ENCODE data around the gene GARRE1. TPM values are rescaled to one million over a fixed set of nuclear protein-coding genes. Genes with fewer than 3 reads are reported as not detected.

GARRE1 gene
- total and polyA plus RNA-seq, 2 experiments from 2014 or later, result 16.0 to 20.0 TPM

DNA sequence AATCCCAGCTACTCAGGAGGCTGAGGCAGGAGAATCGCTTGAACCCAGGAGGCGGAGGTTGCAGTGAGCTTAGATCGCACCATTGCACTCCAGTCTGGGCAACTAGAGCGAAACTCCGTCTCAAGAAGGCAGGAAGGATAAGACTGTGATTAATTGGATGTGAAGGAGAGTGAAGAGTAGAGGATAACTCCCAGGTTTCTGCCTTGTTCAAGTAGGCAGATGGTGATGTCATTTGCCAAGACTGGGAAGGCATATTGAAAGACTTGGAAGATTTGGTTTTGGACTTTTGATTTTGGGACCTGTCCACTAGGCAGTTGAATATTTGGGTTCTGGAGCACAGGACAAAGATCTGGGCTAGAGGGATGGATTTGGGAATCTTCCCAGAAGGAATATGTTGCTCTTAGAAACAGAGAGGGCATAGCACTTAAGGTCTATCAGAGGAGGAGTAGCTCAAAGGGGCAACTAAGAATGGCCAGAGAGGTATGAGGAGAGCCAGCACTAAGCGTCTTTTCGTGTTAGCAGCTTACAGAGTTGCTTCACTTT lies 20.0 kb downstream of the GARRE1 start:
- Histone ChIP-seq H2AFZ (no peak overlapping the region), H3K4me3 (no peak overlapping the region), H3K4me1 (ENCODE audit: insufficient read depth) (peaks cover 9% of the 10 kb centered on the region; the same call in 1 of the 2 replicates), H3K4me2 (no peak overlapping the region), H3F3A (replicated peaks; ENCODE audit: low read depth) (no peaks in the 10 kb centered on the region), H3K27me3 (ENCODE audit: insufficient read depth) (no peaks in the 10 kb centered on the region), H3K27ac (ENCODE audit: low read depth) (0 out of 2 replicates have a peak overlapping the region, but pooled peaks have one; percentile 0), H4K20me1 (replicated peaks; ENCODE audit: insufficient read depth) (0 out of 2 replicates have a peak, but pooled peaks cover 5% of the 10 kb centered on the region), H3K9me2 (ENCODE audit: insufficient read depth) (no peaks in the 10 kb centered on the region), H3K36me3 (ENCODE audit: insufficient read depth) (no peaks in the 10 kb centered on the region), H3K79me2 (replicated peaks; ENCODE audit: insufficient read depth) (peaks cover 33% of the 10 kb centered on the region; the same call in 1 of the 2 replicates)
- no peaks in the 10 kb centered on the region for H3K9me3 Mint-ChIP-seq
- no peak overlapping the region for H3K4me3 Mint-ChIP-seq
- no peaks in the 10 kb centered on the region for H3K36me3 Mint-ChIP-seq (ENCODE audit: low read depth)
- no peak for ATAC-seq
- TF ChIP-seq EZH2phosphoT487 (IDR thresholded peaks at IDR 0.05; ENCODE audit: unreplicated experiment) (no peak), JUNB (IDR thresholded peaks at IDR 0.05; ENCODE audit: unreplicated experiment) (no peak), STAT1 (IDR thresholded peaks at IDR 0.05; ENCODE audit: unreplicated experiment) (no peak), NANOG (IDR thresholded peaks at IDR 0.05; ENCODE audit: borderline replicate concordance) (no peak), EZH2 (IDR thresholded peaks at IDR 0.05; ENCODE audit: low read depth, unreplicated experiment) (no peak), ETS1 (IDR thresholded peaks at IDR 0.05) (no peak), ZNF114 (CRISPR knock-in tag; IDR thresholded peaks at IDR 0.05) (no peak), CREB1 (CRISPR knock-in tag; IDR thresholded peaks at IDR 0.05; ENCODE audit: low read depth) (no peak), ZNF331 (CRISPR knock-in tag; IDR thresholded peaks at IDR 0.05; ENCODE audit: low read depth) (no peak)
- TF ChIP-seq, protein P1, sequence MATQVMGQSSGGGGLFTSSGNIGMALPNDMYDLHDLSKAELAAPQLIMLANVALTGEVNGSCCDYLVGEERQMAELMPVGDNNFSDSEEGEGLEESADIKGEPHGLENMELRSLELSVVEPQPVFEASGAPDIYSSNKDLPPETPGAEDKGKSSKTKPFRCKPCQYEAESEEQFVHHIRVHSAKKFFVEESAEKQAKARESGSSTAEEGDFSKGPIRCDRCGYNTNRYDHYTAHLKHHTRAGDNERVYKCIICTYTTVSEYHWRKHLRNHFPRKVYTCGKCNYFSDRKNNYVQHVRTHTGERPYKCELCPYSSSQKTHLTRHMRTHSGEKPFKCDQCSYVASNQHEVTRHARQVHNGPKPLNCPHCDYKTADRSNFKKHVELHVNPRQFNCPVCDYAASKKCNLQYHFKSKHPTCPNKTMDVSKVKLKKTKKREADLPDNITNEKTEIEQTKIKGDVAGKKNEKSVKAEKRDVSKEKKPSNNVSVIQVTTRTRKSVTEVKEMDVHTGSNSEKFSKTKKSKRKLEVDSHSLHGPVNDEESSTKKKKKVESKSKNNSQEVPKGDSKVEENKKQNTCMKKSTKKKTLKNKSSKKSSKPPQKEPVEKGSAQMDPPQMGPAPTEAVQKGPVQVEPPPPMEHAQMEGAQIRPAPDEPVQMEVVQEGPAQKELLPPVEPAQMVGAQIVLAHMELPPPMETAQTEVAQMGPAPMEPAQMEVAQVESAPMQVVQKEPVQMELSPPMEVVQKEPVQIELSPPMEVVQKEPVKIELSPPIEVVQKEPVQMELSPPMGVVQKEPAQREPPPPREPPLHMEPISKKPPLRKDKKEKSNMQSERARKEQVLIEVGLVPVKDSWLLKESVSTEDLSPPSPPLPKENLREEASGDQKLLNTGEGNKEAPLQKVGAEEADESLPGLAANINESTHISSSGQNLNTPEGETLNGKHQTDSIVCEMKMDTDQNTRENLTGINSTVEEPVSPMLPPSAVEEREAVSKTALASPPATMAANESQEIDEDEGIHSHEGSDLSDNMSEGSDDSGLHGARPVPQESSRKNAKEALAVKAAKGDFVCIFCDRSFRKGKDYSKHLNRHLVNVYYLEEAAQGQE (IDR thresholded peaks at IDR 0.05; ENCODE audit: unreplicated experiment), result no peak
- TF ChIP-seq, protein P2, sequence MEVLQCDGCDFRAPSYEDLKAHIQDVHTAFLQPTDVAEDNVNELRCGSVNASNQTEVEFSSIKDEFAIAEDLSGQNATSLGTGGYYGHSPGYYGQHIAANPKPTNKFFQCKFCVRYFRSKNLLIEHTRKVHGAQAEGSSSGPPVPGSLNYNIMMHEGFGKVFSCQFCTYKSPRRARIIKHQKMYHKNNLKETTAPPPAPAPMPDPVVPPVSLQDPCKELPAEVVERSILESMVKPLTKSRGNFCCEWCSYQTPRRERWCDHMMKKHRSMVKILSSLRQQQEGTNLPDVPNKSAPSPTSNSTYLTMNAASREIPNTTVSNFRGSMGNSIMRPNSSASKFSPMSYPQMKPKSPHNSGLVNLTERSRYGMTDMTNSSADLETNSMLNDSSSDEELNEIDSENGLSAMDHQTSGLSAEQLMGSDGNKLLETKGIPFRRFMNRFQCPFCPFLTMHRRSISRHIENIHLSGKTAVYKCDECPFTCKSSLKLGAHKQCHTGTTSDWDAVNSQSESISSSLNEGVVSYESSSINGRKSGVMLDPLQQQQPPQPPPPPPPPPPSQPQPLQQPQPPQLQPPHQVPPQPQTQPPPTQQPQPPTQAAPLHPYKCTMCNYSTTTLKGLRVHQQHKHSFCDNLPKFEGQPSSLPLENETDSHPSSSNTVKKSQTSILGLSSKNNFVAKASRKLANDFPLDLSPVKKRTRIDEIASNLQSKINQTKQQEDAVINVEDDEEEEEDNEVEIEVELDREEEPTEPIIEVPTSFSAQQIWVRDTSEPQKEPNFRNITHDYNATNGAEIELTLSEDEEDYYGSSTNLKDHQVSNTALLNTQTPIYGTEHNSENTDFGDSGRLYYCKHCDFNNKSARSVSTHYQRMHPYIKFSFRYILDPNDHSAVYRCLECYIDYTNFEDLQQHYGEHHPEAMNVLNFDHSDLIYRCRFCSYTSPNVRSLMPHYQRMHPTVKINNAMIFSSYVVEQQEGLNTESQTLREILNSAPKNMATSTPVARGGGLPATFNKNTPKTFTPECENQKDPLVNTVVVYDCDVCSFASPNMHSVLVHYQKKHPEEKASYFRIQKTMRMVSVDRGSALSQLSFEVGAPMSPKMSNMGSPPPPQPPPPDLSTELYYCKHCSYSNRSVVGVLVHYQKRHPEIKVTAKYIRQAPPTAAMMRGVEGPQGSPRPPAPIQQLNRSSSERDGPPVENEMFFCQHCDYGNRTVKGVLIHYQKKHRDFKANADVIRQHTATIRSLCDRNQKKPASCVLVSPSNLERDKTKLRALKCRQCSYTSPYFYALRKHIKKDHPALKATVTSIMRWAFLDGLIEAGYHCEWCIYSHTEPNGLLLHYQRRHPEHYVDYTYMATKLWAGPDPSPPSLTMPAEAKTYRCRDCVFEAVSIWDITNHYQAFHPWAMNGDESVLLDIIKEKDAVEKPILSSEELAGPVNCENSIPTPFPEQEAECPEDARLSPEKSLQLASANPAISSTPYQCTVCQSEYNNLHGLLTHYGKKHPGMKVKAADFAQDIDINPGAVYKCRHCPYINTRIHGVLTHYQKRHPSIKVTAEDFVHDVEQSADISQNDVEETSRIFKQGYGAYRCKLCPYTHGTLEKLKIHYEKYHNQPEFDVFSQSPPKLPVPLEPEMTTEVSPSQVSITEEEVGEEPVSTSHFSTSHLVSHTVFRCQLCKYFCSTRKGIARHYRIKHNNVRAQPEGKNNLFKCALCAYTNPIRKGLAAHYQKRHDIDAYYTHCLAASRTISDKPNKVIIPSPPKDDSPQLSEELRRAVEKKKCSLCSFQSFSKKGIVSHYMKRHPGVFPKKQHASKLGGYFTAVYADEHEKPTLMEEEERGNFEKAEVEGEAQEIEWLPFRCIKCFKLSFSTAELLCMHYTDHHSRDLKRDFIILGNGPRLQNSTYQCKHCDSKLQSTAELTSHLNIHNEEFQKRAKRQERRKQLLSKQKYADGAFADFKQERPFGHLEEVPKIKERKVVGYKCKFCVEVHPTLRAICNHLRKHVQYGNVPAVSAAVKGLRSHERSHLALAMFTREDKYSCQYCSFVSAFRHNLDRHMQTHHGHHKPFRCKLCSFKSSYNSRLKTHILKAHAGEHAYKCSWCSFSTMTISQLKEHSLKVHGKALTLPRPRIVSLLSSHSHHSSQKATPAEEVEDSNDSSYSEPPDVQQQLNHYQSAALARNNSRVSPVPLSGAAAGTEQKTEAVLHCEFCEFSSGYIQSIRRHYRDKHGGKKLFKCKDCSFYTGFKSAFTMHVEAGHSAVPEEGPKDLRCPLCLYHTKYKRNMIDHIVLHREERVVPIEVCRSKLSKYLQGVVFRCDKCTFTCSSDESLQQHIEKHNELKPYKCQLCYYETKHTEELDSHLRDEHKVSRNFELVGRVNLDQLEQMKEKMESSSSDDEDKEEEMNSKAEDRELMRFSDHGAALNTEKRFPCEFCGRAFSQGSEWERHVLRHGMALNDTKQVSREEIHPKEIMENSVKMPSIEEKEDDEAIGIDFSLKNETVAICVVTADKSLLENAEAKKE (CRISPR knock-in tag; IDR thresholded peaks at IDR 0.05), result no peak
- peaks cover 2% of the 10 kb centered on the region for H3K27me3 Mint-ChIP-seq (ENCODE audit: insufficient read depth, low read depth, poor library complexity)
- H3K27ac Mint-ChIP-seq, result no peak overlapping the region
- DNase-seq (ENCODE audit: low spot score), result no peak
- peaks cover 14% of the 10 kb centered on the region for H3K4me1 Mint-ChIP-seq

Measured in GM23338 (cell line).